RPMI8226 (cell line): ENCODE data around the gene NPM3.
"Not testable (repeated sequence)": the region's sequence is repeated elsewhere in the genome, so short reads cannot be mapped to it uniquely, and the experiment has no call there.

Experiments used
- DNase-seq: peaks from one replicate; pipeline ENCODE4 v3.0.0-alpha.2; 2015

Gene NPM3

GRCh38 chr10:101803511-101803910, 20.3 kb upstream of the NPM3 start:
- DNase-seq, result no peak

- no peak for DNase-seq
Measured at GRCh38 chr10:101797403-101798059, 14.3 kb upstream of the NPM3 start.

GRCh38 chr10:101793526-101793925, 10.3 kb upstream of the NPM3 start:
- no peak for DNase-seq

GRCh38 chr10:101789686-101790085, 6.4 kb upstream of the NPM3 start:
- DNase-seq, result no peak

- DNase-seq, result not testable (repeated sequence)
Measured at GRCh38 chr10:101789231-101789630, 6.0 kb upstream of the NPM3 start.

GRCh38 chr10:101785801-101786200, 2.6 kb upstream of the NPM3 start:
- DNase-seq, result no peak

GRCh38 chr10:101784558-101784957, 1.3 kb upstream of the NPM3 start:
- DNase-seq, result no peak

- no peak for DNase-seq
Measured at GRCh38 chr10:101783736-101784118, 481 bp upstream of the NPM3 start.

- DNase-seq, result no peak
Measured at GRCh38 chr10:101781984-101782810, 1.0 kb downstream of the NPM3 start.

- no peak for DNase-seq
Measured at GRCh38 chr10:101781655-101781983, 1.6 kb downstream of the NPM3 start.

GRCh38 chr10:101780818-101781654, 2.2 kb downstream of the NPM3 start:
- DNase-seq, result peak; percentile 67

- DNase-seq, result no peak
Measured at GRCh38 chr10:101780187-101780817, 2.9 kb downstream of the NPM3 start.

- peak; percentile 61 for DNase-seq
Measured at GRCh38 chr10:101779544-101780186, 3.6 kb downstream of the NPM3 start.

GRCh38 chr10:101778781-101779543, 4.3 kb downstream of the NPM3 start:
- DNase-seq, result no peak

- no peak for DNase-seq
Measured at GRCh38 chr10:101778151-101778780, 5.0 kb downstream of the NPM3 start.

GRCh38 chr10:101777619-101778145, 5.6 kb downstream of the NPM3 start:
- no peak for DNase-seq

GRCh38 chr10:101776161-101776817, 7.0 kb downstream of the NPM3 start:
- no peak for DNase-seq

- no peak for DNase-seq
Measured at GRCh38 chr10:101775273-101776160, 7.7 kb downstream of the NPM3 start, which contains the start of gene FGF8. TSS of gene FGF8 (minus strand) at chr10:101776114. CDS start at chr10:101775900, 214 bp downstream.

- DNase-seq, result no peak
Measured at GRCh38 chr10:101774589-101775272, 8.5 kb downstream of the NPM3 start.
